Ishikawa (cell line): Measurements from ENCODE around the gene S1PR3.

Source experiments
- CEBPB ChIP-seq: IDR thresholded peaks from 2 replicates; pipeline ENCODE4 v1.6.1; 2012
- CREB1 ChIP-seq: IDR thresholded peaks from 2 replicates; pipeline ENCODE4 v1.6.1; 2012; ENCODE audit warnings: low read depth
- EGR1 ChIP-seq: IDR thresholded peaks from 2 replicates; pipeline ENCODE4 v1.6.1; 2012
- EP300 ChIP-seq: IDR thresholded peaks from 2 replicates; pipeline ENCODE4 v1.6.1; 2012; ENCODE audit warnings: borderline replicate concordance
- FOXM1 ChIP-seq: IDR thresholded peaks from 2 replicates; pipeline ENCODE4 v1.6.1; 2012; ENCODE audit warnings: low read depth, borderline replicate concordance
- NFIC ChIP-seq: IDR thresholded peaks from 2 replicates; pipeline ENCODE4 v1.6.1; 2012
- RAD21 ChIP-seq: IDR thresholded peaks from 2 replicates; pipeline ENCODE4 v1.6.1; 2012; ENCODE audit warnings: low read depth
- TAF1 ChIP-seq: IDR thresholded peaks from 2 replicates; pipeline ENCODE4 v1.6.1; 2012; ENCODE audit warnings: low read depth, mild to moderate bottlenecking
- TCF12 ChIP-seq: IDR thresholded peaks from 2 replicates; pipeline ENCODE4 v1.6.1; 2012; ENCODE audit warnings: low read depth
- TEAD4 ChIP-seq: IDR thresholded peaks from 2 replicates; pipeline ENCODE4 v1.6.1; 2012
- YY1 ChIP-seq: IDR thresholded peaks from 2 replicates; pipeline ENCODE4 v1.6.1; 2012; ENCODE audit warnings: low read depth
- ZBTB7A ChIP-seq: IDR thresholded peaks from 2 replicates; pipeline ENCODE4 v1.6.1; 2012; ENCODE audit warnings: low read depth
- TF ChIP-seq, protein P1 (sequence below): IDR thresholded peaks from 2 replicates; pipeline ENCODE4 v1.6.1; 2012
- TF ChIP-seq, protein P2 (sequence below): IDR thresholded peaks from 2 replicates; pipeline ENCODE4 v1.6.1; 2012
- TF ChIP-seq, protein P3 (sequence below): IDR thresholded peaks from 2 replicates; pipeline ENCODE4 v1.6.1; 2012; ENCODE audit warnings: low read depth, mild to moderate bottlenecking

Gene S1PR3

DNA sequence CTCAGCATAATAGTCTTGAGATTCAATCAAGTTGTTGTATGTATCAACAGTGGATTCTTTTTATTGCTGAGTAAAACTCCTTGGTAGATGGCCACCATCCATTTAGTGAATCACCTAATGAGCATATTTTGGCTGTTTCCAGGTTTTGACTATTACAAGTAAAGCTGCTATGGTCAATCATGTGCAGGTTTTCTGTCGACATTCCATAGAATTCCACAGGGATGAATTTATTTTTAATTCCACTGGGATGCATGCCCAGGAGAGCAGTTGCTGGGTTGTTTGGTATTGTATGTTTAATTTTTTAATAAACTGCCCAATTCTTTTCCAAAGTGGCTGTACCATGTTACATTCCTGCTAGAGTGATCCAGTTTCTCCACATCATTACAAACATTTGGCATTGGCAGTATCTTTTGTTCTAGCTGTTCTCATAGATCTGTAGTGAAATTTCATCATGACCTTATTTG, 10.5 kb upstream of the S1PR3 start:
- no peak for TF ChIP-seq TCF12
- TF ChIP-seq RAD21: no peak
- no peak for TF ChIP-seq NFIC
- no peak for TF ChIP-seq YY1
- TF ChIP-seq, protein P1, sequence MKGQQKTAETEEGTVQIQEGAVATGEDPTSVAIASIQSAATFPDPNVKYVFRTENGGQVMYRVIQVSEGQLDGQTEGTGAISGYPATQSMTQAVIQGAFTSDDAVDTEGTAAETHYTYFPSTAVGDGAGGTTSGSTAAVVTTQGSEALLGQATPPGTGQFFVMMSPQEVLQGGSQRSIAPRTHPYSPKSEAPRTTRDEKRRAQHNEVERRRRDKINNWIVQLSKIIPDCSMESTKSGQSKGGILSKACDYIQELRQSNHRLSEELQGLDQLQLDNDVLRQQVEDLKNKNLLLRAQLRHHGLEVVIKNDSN: no peak
- no peak for TF ChIP-seq EP300
- no peak for TF ChIP-seq ZBTB7A
- TF ChIP-seq, protein P2, sequence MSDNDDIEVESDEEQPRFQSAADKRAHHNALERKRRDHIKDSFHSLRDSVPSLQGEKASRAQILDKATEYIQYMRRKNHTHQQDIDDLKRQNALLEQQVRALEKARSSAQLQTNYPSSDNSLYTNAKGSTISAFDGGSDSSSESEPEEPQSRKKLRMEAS: no peak
- TF ChIP-seq CEBPB: no peak
- TF ChIP-seq CREB1: no peak
- no peak for TF ChIP-seq FOXM1
- TF ChIP-seq, protein P3, sequence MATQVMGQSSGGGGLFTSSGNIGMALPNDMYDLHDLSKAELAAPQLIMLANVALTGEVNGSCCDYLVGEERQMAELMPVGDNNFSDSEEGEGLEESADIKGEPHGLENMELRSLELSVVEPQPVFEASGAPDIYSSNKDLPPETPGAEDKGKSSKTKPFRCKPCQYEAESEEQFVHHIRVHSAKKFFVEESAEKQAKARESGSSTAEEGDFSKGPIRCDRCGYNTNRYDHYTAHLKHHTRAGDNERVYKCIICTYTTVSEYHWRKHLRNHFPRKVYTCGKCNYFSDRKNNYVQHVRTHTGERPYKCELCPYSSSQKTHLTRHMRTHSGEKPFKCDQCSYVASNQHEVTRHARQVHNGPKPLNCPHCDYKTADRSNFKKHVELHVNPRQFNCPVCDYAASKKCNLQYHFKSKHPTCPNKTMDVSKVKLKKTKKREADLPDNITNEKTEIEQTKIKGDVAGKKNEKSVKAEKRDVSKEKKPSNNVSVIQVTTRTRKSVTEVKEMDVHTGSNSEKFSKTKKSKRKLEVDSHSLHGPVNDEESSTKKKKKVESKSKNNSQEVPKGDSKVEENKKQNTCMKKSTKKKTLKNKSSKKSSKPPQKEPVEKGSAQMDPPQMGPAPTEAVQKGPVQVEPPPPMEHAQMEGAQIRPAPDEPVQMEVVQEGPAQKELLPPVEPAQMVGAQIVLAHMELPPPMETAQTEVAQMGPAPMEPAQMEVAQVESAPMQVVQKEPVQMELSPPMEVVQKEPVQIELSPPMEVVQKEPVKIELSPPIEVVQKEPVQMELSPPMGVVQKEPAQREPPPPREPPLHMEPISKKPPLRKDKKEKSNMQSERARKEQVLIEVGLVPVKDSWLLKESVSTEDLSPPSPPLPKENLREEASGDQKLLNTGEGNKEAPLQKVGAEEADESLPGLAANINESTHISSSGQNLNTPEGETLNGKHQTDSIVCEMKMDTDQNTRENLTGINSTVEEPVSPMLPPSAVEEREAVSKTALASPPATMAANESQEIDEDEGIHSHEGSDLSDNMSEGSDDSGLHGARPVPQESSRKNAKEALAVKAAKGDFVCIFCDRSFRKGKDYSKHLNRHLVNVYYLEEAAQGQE: no peak
- TF ChIP-seq EGR1: no peak
- no peak for TF ChIP-seq TEAD4
- TF ChIP-seq TAF1: no peak

DNA sequence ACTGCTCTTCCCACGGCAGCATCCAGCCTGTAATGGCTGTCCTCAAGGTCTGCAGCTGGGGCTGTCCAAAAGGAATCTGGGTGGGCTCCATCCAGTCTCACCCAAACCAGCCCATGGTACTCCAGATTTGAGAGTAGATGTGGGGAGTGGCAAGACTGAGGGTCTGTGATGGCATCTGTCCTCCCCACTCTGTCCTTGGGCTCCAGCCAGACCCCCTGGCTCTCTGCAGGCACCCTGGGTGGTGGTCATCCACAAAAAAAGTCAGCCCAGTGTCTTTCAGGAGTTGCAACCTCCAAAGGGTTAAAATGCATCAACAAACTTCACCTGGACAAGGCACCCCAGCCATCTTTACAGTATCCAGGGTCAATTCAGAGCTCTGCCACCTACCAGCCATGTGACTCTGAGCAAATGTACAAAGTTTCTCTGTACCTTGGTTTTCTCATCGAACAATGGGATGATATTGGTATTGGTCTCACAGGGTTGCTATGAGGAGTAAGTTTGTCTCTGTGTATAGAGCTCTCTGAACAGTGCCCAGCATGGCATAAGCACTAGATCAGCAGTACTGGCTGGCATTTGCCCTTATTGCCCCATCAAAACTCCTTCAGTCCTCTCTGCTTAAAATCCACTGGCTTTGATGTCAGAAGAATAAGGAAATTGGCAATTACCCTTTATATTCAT, 7.3 kb upstream of the S1PR3 start:
- TF ChIP-seq ZBTB7A (no peak), EGR1 (no peak), YY1 (no peak), CREB1 (no peak), TEAD4 (no peak), FOXM1 (no peak), TAF1 (no peak), NFIC (no peak), TCF12 (no peak)
- TF ChIP-seq, protein P3: no peak
- TF ChIP-seq, protein P2: no peak
- TF ChIP-seq, protein P1: no peak

DNA sequence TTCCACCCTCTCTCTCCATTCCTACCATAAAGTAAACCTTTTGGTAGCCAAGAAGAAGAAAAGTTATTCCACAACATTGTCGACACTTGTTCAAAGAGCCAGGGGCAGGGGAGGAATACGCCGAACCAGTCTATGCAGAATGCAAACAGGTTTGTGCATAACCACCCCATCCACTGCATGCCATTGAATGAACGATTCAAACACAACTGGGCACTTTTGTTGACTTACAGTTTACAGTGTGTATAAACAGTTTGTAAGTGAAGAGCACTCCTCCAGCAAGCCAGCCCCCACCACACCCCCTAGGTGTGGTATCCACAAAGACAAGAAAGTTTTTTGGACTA, 6.8 kb upstream of the S1PR3 start:
- TF ChIP-seq TCF12 (no peak), ZBTB7A (no peak), YY1 (no peak), TAF1 (no peak)

DNA sequence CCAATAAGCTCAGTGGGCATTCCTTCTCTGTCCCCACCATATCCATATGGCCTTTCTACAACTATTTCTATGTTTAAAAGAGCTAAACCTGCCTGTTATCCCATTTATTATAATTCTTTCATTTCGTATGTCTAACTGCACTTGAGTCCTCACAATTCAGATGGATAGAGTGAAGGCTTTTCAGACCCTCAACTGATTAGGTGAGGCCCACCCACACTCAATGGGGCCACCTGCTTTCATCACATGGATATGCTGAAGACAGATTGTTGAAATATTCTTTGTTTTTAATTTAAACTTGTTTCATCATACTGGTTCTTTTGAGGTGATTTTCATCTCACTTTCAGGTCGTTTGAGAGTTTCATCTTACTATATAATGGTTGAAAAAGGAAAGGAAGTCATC, 5.7 kb upstream of the S1PR3 start:
- no peak for TF ChIP-seq FOXM1
- TF ChIP-seq RAD21: no peak
- TF ChIP-seq CREB1: no peak
- TF ChIP-seq, protein P3: no peak
- TF ChIP-seq ZBTB7A: no peak
- no peak for TF ChIP-seq EGR1
- TF ChIP-seq, protein P2: no peak
- no peak for TF ChIP-seq EP300
- TF ChIP-seq TCF12: no peak
- TF ChIP-seq, protein P1: no peak
- TF ChIP-seq YY1: no peak
- TF ChIP-seq NFIC: no peak
- no peak for TF ChIP-seq TAF1
- TF ChIP-seq TEAD4: no peak
- no peak for TF ChIP-seq CEBPB
